NOMO-1 (cell line): Measurements from ENCODE around the gene UTP14A.

ENCODE experiments used
- DNase-seq, 2 experiments: peaks; one replicate each; lab custom pipeline; 2025; ENCODE audit not compliant: unreplicated experiment in 2 of 2; lab: John Stamatoyannopoulos, UW

Gene UTP14A

GRCh38 chrX:129945131-129945530 is 39.2 kb downstream of the UTP14A start:
- DNase-seq = no peak

GRCh38 chrX:129953334-129953648 is 47.3 kb downstream of the UTP14A start:
- DNase-seq = no peak

- no peak for DNase-seq
Observed at GRCh38 chrX:129953881-129954280, 47.9 kb downstream of the UTP14A start.

GRCh38 chrX:129954804-129955203 is 48.8 kb downstream of the UTP14A start:
- no peak for DNase-seq

GRCh38 chrX:129955682-129956081 is 49.7 kb downstream of the UTP14A start:
- no peak for DNase-seq

- DNase-seq = no peak
Observed at GRCh38 chrX:129956145-129956544, 50.2 kb downstream of the UTP14A start.

GRCh38 chrX:129956765-129957164 is 50.8 kb downstream of the UTP14A start:
- no peak for DNase-seq

GRCh38 chrX:129957241-129958082 is 51.5 kb downstream of the UTP14A start:
- DNase-seq = peak; percentile 72 to 83

- no peak for DNase-seq
Observed at GRCh38 chrX:129958083-129958465, 52.1 kb downstream of the UTP14A start.

- DNase-seq = no peak
Observed at GRCh38 chrX:129958814-129959492, 53.0 kb downstream of the UTP14A start.

- DNase-seq = no peak
Observed at GRCh38 chrX:129959493-129959832, 53.5 kb downstream of the UTP14A start.

- peak; percentile 66 to 79 for DNase-seq
Observed at GRCh38 chrX:129961180-129962083, 55.5 kb downstream of the UTP14A start.

GRCh38 chrX:129963729-129964128 is 57.8 kb downstream of the UTP14A start:
- DNase-seq = no peak

GRCh38 chrX:129965166-129965565 is 59.2 kb downstream of the UTP14A start:
- DNase-seq = no peak

GRCh38 chrX:129968968-129969367 is 63.0 kb downstream of the UTP14A start:
- DNase-seq = no peak

- no peak for DNase-seq
Observed at GRCh38 chrX:129976441-129976840, 70.5 kb downstream of the UTP14A start.
